GM23338 (cell line): ENCODE measurements around the gene ZNF821. TPM values are rescaled to one million over a fixed set of nuclear protein-coding genes. Genes with fewer than 3 reads are reported as not detected.

ENCODE experiments used
- ATAC-seq: fragments of 200-7000 bp; cut with Tn5 transposase; 3 replicates; pipeline ENCODE4 v1.9.1; 2020
- DNase-seq: peaks from one replicate; pipeline ENCODE4 v3.0.0-alpha.2; 2015; ENCODE audit warnings: low spot score
- H2AFZ ChIP-seq: fragments of 200-600 bp; sonication (generic); 2 replicates; pipeline ENCODE4 v1.8.0; 2016; ENCODE audit warnings: antibody characterized with exemption, mild to moderate bottlenecking, moderate library complexity
- H3F3A ChIP-seq: fragments of 200-600 bp; sonication (generic); replicated peaks from 2 replicates; pipeline ENCODE4 v1.8.0; 2017; ENCODE audit warnings: antibody characterized with exemption, mixed run types, low read depth
- H3K27ac ChIP-seq: fragments of 200-600 bp; sonication (generic); 2 replicates; pipeline ENCODE4 v1.6.1; 2016; ENCODE audit warnings: low read depth
- H3K27me3 ChIP-seq: fragments of 200-600 bp; sonication (generic); 2 replicates; pipeline ENCODE4 v1.8.0; 2016; ENCODE audit warnings: mild to moderate bottlenecking, mixed run types, moderate library complexity; ENCODE audit not compliant: insufficient read depth
- H3K36me3 ChIP-seq: fragments of 200-600 bp; sonication (generic); 2 replicates; pipeline ENCODE4 v1.8.0; 2016; ENCODE audit warnings: mild to moderate bottlenecking; ENCODE audit not compliant: insufficient read depth
- H3K4me1 ChIP-seq: fragments of 200-600 bp; sonication (generic); 2 replicates; pipeline ENCODE4 v1.8.0; 2016; ENCODE audit warnings: mild to moderate bottlenecking, moderate library complexity; ENCODE audit not compliant: insufficient read depth
- H3K4me2 ChIP-seq: fragments of 200-600 bp; sonication (generic); 2 replicates; pipeline ENCODE4 v1.7.1; 2017; ENCODE audit warnings: mixed run types
- H3K4me3 ChIP-seq: fragments of 200-600 bp; sonication (generic); 2 replicates; pipeline ENCODE4 v1.6.1; 2016; ENCODE audit warnings: mixed run types
- H3K79me2 ChIP-seq: fragments of 200-600 bp; sonication (generic); replicated peaks from 2 replicates; pipeline ENCODE4 v1.8.0; 2017; ENCODE audit warnings: mild to moderate bottlenecking; ENCODE audit not compliant: insufficient read depth
- H3K9me2 ChIP-seq: fragments of 200-600 bp; sonication (generic); 2 replicates; pipeline ENCODE4 v1.8.0; 2017; ENCODE audit not compliant: insufficient read depth
- H4K20me1 ChIP-seq: fragments of 200-600 bp; sonication (generic); replicated peaks from 2 replicates; pipeline ENCODE4 v1.8.0; 2017; ENCODE audit warnings: mild to moderate bottlenecking; ENCODE audit not compliant: insufficient read depth
- H3K27ac Mint-ChIP-seq: 2 replicates; pipeline ENCODE4 v1.8.0; 2020; ENCODE audit warnings: inconsistent platforms, mild to moderate bottlenecking, moderate library complexity, mixed read lengths
- H3K27me3 Mint-ChIP-seq: 3 replicates; pipeline ENCODE4 v1.8.0; 2022; ENCODE audit warnings: low read depth, mild to moderate bottlenecking, moderate library complexity, mixed read lengths, inconsistent platforms; ENCODE audit not compliant: insufficient read depth, poor library complexity
- H3K36me3 Mint-ChIP-seq: 3 replicates; pipeline ENCODE4 v1.8.0; 2021; ENCODE audit warnings: low read depth, mild to moderate bottlenecking, inconsistent platforms, moderate library complexity, mixed read lengths
- H3K4me1 Mint-ChIP-seq: 3 replicates; pipeline ENCODE4 v1.8.0; 2020; ENCODE audit warnings: mild to moderate bottlenecking, inconsistent platforms, mixed read lengths
- H3K4me3 Mint-ChIP-seq: 3 replicates; pipeline ENCODE4 v1.8.0; 2021; ENCODE audit warnings: moderate library complexity, mild to moderate bottlenecking, inconsistent platforms, mixed read lengths
- H3K9me3 Mint-ChIP-seq: 3 replicates; pipeline ENCODE4 v1.8.0; 2020; ENCODE audit warnings: moderate library complexity, mild to moderate bottlenecking, inconsistent platforms, mixed read lengths
- CREB1 ChIP-seq: fragments of 250-450 bp; sonication (Bioruptor Pico); IDR thresholded peaks from 2 replicates; pipeline ENCODE4 v1.5.0; 2020; ENCODE audit warnings: low read depth, mild to moderate bottlenecking, moderate library complexity
- CTCF ChIP-seq, 2 experiments: fragments of 200-600 bp in 1 of 2; sonication (generic) in 1 of 2; conservative IDR thresholded peaks; 2 replicates each; pipeline versions ENCODE4 v1.5.1 to v1.6.1; 2016 to 2017; ENCODE audit warnings: antibody characterized with exemption in 2 of 2, low read depth in 2 of 2, mild to moderate bottlenecking in 2 of 2, moderate library complexity in 1 of 2
- ETS1 ChIP-seq: IDR thresholded peaks from 2 replicates; pipeline ENCODE4 v1.6.1; 2016; ENCODE audit warnings: antibody characterized with exemption
- EZH2 ChIP-seq: fragments of 200-600 bp; sonication (generic); IDR thresholded peaks from one replicate; pipeline ENCODE4 v1.8.0; 2017; ENCODE audit warnings: antibody characterized with exemption, mild to moderate bottlenecking, low read depth; ENCODE audit not compliant: unreplicated experiment
- EZH2phosphoT487 ChIP-seq: fragments of 200-600 bp; sonication (generic); IDR thresholded peaks from one replicate; pipeline ENCODE4 v1.8.1; 2018; ENCODE audit warnings: antibody characterized with exemption; ENCODE audit not compliant: unreplicated experiment
- JUNB ChIP-seq: IDR thresholded peaks from one replicate; pipeline ENCODE4 v1.6.1; 2016; ENCODE audit warnings: antibody characterized with exemption; ENCODE audit not compliant: unreplicated experiment
- NANOG ChIP-seq: IDR thresholded peaks from 2 replicates; pipeline ENCODE4 v1.6.1; 2016; ENCODE audit warnings: antibody characterized with exemption, borderline replicate concordance
- POLR2AphosphoS5 ChIP-seq: IDR thresholded peaks from 2 replicates; pipeline ENCODE4 v1.6.1; 2016; ENCODE audit warnings: antibody characterized with exemption, low read depth
- STAT1 ChIP-seq: IDR thresholded peaks from one replicate; pipeline ENCODE4 v1.6.1; 2016; ENCODE audit warnings: antibody characterized with exemption; ENCODE audit not compliant: unreplicated experiment
- ZNF114 ChIP-seq: fragments of 250-450 bp; sonication (Bioruptor Pico); IDR thresholded peaks from 2 replicates; pipeline ENCODE4 v1.5.0; 2020; ENCODE audit warnings: mild to moderate bottlenecking, moderate library complexity
- ZNF331 ChIP-seq: fragments of 250-450 bp; sonication (Bioruptor Pico); IDR thresholded peaks from 2 replicates; pipeline ENCODE4 v1.5.0; 2020; ENCODE audit warnings: low read depth, mild to moderate bottlenecking, moderate library complexity
- ZNF462 ChIP-seq: fragments of 250-450 bp; sonication (Bioruptor Pico); IDR thresholded peaks from 2 replicates; pipeline ENCODE4 v1.5.0; 2020; ENCODE audit warnings: mild to moderate bottlenecking, moderate library complexity
- polyA plus RNA-seq: library from polyadenylated mRNA; unstranded; fragments of >200 nt; fragmentation: Nextera tagmentation; extraction: Ambion mirVana; gene quantifications from 2 replicates; pipeline ENCODE4 v1.2.1, GENCODE V29; 2016
- total RNA-seq: library from RNA; depleted of rRNA; stranded (reverse); fragments of >200 nt; shearing (Covaris generic); gene quantifications from 2 replicates; pipeline ENCODE4 v1.2.3, GENCODE V29; 2014

Gene ZNF821
- total and polyA plus RNA-seq, 2 experiments from 2014 or later, result 13.3 to 14.8 TPM

GRCh38 chr16:71904239-71904638 is 20.3 kb upstream of the ZNF821 start:
- Mint-ChIP-seq H3K36me3 (peaks cover 21% of the 10 kb centered on the region; the same call in 2 of the 3 replicates), H3K4me1 (peaks cover 7% of the 10 kb centered on the region)

More at GRCh38 chr16:71904239-71904638, 20.3 kb upstream of the ZNF821 start:
- Histone ChIP-seq H3K4me2 (no peak overlapping the region), H3K27me3 (no peaks in the 10 kb centered on the region), H3K4me1 (peaks cover 3% of the 10 kb centered on the region; the same call in 1 of the 2 replicates), H3K36me3 (no peaks in the 10 kb centered on the region), H3K9me2 (no peaks in the 10 kb centered on the region), H3K27ac (no peak overlapping the region), H2AFZ (no peak overlapping the region), H3K79me2 (peaks cover 100% of the 10 kb centered on the region), H3F3A (0 out of 2 replicates have a peak, but pooled peaks cover 3% of the 10 kb centered on the region), H4K20me1 (peaks cover 99% of the 10 kb centered on the region), H3K4me3 (no peak overlapping the region)
- Mint-ChIP-seq H3K9me3 (no peaks in the 10 kb centered on the region), H3K4me3 (no peak overlapping the region), H3K27me3 (no peaks in the 10 kb centered on the region), H3K27ac (no peak overlapping the region)
- no peak for DNase-seq
- TF ChIP-seq CREB1 (CRISPR knock-in tag), result no peak
- no peak for TF ChIP-seq ZNF462
- TF ChIP-seq ZNF331 (CRISPR knock-in tag), result no peak
- TF ChIP-seq CTCF (conservative IDR thresholded peaks at IDR 0.05; ENCODE audit: low read depth in 2 of 2), result no peak
- TF ChIP-seq STAT1, result no peak
- TF ChIP-seq ZNF114 (CRISPR knock-in tag), result no peak
- TF ChIP-seq EZH2, result no peak
- TF ChIP-seq POLR2AphosphoS5, result no peak
- no peak for TF ChIP-seq NANOG
- no peak for TF ChIP-seq EZH2phosphoT487
- TF ChIP-seq JUNB, result no peak
- no peak for TF ChIP-seq ETS1
- no peak for ATAC-seq
